ENCODE results near the gene PIGQ. TPM values are rescaled to one million over a fixed set of nuclear protein-coding genes. Genes with fewer than 3 reads are reported as not detected.
"Not testable (repeated sequence)": the region's sequence is repeated elsewhere in the genome, so short reads cannot be mapped to it uniquely, and the experiment has no call there.

The PIGQ gene
- total RNA-seq, 1 experiment from 2014 or later: 16.7 TPM

DNA sequence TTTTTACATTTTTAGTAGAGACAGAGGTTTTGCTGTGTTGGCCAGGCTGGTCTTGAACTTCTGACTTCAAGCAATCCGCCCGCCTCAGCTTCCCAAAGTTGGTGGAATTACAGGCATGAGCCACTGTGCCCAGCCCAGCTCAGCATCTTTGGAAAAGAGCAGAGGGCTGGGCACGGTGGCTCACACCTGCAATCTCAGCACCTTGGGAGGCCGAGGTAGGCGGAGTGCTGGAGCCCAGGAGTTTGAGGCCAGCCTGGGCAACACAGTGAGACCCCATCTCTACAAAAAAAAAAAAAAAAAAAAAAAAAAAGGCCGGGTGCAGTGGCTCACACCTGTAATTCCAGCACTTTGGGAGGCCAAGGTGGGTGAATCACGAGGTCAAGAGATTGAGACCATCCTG lies 27.9 kb downstream of the PIGQ start:
- not testable (repeated sequence) for DNase-seq (ENCODE audit: extremely low read depth, low read depth)

DNA sequence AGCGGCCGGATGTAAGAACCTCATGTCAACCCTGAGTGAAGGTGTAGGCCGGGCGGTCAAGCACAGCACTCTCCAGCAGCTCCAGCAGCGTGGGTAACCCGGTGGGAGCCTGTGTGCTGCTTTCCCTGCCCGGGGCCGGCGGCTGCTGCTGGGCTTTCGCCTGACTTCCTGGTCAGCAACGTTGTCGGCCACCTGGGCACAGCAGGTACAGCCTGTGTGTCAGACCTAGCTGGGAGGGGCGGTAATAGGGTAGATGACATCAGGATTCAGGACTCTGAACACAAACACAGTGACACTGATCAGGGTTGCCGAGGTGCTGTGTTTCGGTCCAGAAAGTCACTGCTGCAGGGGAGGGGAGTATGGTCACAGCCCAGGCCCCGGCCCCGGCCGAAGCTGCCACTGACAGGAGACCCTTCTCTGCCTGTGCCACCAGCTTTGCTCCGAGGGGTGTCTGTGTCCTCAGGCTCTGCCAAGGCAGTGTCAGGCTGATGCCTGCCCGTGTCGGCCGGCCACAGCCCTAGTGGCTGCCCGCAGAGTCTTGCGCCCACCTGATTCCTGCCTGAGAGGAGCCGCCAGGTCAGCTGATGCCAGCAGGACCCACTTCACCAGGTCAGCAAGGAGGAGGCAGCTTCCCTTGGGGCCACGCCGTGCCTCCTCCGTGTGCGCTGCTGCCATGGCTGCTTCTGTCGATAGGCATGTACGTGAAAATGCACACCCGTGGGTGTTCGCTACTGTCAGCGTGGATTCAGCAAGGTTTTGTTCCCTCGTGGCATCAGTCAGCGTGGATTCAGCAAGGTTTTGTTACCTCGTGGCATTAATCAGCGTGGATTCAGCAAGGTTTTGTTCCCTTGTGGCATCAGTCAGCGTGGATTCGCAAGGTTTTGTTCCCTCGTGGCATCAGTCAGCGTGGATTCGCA lies 29.3 kb downstream of the PIGQ start:
- no peak for DNase-seq (ENCODE audit: extremely low read depth, low read depth)

DNA sequence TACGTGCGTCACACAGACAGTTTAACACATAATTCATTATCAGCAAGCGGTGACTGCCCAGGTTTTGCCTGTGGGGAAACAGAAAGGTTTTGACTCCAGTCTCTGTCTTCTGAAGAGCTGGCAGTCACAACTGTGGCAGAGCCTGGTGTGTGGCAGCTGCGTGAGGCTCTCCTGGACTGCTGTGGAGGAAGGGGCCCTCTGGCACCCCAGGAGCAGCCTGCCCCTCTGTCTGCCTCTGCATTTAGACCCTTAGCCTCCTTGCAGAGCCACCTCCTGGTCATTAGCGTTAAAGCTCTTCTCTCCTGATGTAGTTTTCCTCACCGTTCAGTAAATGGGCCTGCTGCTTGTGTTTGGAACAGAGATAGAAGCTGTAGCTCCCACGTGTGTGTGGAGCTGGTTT lies 31.0 kb downstream of the PIGQ start:
- no peak for DNase-seq (ENCODE audit: extremely low read depth, low read depth)

DNA sequence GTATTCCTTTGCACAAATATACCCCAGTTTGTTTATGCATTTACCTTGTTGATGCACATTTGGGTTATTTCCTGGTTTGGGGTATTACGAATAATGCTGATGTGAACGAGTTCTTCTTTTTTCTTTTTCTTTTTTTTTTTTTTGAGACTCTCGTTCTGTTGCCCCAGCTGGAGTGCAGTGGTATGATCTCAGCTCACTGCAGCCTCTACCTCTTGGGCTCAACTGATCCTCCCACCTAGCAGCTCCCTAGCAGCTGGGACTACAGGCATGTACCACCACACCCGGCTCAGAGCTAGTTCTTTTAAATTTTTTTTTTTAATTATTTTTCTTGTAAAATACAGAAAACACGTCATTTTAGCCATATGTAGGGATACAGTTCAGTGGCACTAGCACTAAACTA lies 34.2 kb downstream of the PIGQ start:
- no peak for DNase-seq (ENCODE audit: extremely low read depth, low read depth)

DNA sequence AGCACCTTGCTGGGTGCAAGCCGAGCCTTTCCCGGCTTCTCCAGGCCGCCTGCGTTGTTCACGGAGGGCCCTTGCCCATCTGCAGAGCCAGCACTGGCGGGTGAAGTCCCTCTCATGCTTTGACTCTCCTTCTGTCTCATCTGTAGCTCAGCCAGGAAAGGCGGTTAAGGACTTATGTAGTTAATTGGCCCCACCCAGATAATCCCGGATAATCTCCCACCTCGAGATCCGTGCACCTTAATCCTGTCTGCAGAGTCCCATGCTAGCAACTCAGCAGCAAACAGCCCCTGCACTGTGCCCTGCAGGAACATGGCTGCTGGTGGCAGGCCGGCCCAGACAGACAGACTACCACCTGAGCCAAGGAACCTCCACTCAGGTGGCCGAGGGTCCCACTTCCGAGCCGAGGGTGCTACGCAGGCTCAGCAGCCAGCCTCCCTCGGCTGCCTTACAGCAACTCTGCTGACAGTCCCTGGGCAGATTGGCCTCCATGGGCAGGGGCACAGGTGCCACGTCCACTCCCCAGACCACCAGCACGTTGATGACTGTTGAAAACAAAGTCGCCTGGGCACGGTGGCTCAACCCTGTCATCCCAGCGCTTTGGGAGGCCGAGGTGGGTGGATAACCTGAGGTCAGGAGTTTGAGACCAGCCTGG lies 37.0 kb downstream of the PIGQ start:
- DNase-seq (ENCODE audit: extremely low read depth, low read depth): no peak

DNA sequence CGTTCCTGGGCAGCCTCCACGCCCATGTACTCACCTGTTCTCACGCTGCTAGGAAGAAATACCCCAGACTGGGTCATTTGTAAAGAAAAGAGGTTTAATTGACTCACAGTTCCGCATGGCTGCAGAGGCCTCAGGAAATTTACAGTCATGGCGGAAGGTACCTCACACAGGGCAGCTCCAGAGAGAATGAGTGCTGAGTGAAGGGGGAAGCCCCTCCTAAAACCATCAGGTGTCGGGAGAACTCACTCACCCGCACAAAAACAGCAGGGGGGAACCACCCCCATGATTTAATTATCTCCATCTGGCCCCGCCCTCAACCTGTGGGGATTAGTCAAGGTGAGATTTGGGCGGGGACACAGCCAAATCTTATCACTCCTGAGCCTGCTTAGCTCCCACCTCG lies 38.3 kb downstream of the PIGQ start:
- DNase-seq (ENCODE audit: extremely low read depth, low read depth): no peak

DNA sequence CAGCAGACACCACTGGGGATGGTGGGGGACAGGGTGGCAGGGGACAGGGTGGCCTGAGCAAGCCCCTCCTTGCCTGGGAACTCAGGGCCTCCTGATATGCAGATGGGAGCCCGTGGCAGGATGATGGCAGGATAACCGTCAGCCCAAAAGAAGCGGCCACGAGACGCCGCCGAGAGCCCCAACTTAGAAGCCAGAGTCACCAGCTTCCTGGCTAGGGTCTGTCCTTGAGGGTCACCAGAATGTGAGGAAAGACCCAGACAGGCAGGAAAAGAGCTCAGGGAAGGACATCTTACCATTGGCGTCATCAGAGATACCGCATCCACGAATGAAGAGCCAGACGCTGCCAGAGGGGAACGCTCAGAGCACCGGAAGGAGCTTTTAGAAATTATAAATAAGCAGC lies 39.5 kb downstream of the PIGQ start:
- DNase-seq (ENCODE audit: extremely low read depth, low read depth): no peak

DNA sequence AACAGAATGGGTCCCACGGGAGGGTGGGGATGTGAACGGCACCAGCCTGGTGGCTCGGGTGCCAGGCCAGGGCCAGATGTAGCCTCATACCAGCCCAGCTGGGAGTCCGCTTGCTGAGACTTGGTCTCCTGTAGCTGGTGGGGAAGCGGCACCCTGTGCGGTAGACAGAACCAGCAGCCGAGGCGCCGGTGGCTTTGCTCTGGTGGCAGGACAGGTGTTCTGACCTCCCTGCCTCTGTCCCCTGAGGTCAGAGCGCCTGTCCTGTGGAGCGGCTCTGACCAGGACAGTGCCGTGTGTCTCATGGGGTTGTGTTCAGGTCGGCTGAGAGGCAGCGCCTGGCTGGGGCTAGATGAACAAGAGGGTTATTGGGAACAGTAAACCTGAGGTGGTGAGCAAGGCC lies 40.2 kb downstream of the PIGQ start:
- DNase-seq (ENCODE audit: extremely low read depth, low read depth): no peak

DNA sequence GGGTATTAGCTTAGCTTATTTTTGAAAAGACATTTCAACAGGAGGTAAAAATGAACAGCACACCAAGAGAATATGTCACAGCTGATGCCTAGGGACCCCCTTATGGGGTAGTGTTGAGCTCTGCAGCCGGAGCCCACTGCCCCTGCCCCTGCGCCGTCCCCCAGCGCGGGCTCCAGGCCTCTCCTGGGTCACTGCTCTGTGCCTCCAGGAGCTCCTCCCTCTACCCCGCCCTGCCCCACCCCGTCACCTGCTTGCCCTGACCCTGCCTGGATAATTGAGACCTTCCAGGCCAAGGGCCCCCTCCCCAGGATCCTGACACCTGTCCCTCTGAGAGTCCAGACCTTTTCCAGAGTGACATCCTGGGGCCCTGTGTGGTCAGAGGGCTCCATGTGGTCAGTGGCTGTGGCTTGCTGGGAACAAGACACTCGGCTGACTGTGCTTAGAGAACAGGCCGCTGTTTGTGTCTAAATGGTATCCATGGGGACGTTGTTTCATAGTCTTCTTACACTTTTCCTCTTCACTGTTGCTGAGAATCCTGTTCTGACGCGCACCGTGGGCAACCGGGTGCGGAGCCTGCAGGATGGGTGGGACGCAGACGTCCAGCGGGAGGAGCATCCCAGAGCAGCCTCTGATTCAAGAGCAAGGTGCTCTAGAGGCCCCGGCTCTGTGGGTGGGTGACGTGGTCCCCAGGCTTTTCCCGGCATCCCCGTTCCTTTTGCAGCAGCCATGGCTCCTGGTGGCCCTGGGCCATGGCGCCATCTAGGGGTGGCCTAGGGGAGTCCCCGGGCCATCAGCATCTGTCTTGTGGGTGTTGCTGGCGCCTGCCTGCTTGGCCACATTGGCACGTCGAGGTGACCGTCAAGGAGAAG lies 41.0 kb downstream of the PIGQ start:
- no peak for DNase-seq (ENCODE audit: extremely low read depth, low read depth)

DNA sequence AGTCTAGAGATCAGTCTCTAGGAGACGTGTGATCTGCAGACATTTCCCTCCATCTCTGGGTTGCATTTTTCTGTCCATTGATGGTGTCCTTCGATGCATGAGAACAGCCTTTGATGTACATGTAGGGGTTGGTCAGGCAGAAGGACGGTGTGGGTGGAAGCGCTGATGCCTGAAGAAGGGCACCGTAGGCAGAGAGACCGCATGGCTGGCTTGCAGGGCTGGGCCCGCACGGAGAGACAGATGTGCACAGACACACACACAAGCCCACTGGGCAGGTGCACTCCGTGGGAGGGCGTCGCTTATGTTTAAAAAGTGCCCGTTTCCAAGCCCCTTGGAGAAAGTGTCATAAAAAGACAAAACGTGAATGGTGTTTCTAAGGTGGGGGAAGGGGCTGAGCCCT lies 45.4 kb downstream of the PIGQ start:
- no peak for DNase-seq (ENCODE audit: extremely low read depth, low read depth)

DNA sequence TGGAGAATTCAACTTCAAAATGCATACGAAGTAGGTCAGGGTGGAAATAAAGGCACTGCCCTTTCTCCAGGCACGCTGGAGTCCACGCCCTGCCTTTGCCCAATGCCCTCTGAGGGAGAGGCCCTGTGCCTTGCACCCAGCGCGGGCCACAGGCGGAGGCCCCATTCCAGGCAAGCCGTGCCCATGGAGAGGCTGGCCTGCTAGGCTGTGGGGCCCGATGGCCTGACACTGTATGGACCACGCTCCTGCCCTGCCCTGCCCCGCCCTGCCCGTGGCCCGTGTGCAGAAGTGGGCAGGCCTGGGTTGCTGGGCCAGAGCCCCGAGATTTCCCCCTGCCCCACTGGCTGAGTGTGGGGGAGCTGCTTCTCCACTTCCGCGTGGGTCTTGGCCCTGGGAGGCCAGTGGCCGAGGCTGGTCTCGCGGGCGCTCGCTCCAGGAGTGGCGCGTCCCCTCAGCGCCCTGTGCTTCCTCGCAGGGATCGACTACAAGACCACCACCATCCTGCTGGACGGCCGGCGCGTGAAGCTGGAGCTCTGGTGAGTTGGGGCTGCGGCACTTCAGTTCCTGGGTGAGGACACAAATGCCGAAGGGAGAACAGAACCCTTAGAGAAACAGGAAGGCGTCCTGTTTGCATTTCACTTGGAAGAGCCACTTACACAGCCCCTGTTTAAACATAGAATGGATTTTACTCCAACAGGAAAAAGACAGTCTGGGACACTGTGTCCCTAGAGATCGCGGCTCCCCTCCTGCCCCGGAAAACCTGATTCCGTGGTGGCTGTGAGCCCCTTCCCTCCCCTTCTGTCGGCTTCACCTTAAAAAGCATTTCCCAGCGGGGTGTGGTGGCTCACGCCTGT lies 47.2 kb downstream of the PIGQ start:
- no peak for DNase-seq (ENCODE audit: extremely low read depth, low read depth)

DNA sequence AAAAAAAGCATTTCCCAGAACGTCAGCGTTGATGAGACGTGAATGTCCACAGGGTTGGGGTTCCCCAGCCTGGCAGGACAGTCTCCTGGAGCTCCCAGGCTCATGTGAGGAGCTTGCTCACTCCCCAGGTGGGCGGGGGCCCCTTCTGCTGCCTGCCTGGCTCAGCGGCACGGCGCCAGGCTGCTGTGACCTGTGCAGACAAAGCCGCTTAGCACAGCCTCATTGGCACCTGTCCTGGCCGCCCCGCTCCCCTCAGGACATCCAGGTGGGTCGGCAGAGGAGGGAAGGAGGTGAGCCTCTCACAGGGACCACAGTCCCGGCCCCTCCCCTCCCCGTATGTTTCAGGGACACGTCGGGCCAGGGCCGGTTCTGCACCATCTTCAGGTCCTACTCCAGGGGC lies 48.1 kb downstream of the PIGQ start:
- DNase-seq (ENCODE audit: extremely low read depth, low read depth): no peak

DNA sequence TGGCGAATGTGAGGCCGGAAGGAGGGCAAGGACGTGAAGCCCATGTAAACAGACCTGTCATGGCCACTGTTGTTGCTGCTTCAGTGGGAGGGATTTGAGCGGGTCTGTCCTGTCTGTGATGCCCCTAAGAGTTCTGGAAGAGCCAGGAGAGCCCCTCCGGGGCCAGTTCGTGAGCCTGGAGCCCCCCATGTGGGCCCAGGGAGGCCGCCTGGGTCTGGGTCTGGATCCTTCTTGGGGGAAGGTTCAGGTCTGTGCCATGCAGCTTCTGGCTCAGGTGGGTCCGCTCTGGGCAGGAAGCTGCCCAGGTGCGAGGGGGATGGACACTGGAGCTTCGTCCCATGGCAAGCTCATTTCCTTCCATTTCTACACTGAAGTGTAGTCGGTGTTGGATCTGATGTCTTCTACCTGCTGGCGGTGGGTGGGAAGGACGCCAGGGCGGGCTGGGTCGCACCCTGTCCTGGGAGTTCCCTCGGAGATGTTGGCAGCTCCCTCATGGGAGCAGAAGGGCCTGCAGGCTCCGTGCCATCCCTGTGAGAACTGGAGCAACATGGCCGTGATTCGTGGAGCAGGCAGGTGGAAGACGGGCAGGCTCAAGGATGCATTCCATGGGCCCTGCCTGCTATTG lies 49.8 kb downstream of the PIGQ start:
- no peak for DNase-seq (ENCODE audit: extremely low read depth, low read depth)

DNA sequence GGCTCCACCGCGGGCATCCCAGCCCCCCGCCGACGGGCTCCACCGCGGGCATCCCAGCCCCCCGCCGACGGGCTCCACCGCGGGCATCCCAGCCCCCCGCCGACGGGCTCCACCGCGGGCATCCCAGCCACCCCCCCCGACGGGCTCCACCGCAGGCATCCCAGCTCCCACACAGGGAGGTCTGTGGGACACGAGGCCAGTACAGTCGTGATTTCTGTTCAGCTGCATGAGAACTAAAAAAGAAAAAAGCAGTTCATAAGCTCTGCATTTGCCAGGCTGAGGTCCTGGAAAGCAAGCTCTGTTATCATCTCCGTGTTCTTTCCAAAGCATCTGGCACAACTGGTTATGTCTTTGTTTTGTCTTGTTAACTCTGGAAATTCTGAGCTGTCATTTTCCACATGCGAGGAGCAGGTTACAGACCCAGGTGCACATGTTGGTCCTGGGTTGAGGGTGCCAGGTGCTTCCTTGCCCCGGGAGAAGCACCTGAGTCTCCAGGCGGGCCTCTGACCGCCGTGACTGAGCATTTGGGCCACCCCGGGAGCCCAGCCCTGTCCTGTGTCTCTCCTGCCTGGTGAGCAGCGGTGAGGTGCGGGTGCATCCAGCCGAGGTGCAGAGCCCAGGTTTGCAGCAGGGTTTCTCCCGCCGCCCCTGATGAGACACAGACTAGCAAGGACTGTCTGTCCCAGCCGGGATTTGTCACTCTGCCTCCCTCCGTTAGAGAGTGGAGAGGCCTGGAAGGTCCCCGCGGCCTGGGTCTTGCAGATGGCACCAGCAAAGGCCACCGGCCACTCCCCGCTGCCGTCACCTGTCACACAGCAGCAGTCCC lies 51.1 kb downstream of the PIGQ start:
- DNase-seq (ENCODE audit: extremely low read depth, low read depth): no peak

DNA sequence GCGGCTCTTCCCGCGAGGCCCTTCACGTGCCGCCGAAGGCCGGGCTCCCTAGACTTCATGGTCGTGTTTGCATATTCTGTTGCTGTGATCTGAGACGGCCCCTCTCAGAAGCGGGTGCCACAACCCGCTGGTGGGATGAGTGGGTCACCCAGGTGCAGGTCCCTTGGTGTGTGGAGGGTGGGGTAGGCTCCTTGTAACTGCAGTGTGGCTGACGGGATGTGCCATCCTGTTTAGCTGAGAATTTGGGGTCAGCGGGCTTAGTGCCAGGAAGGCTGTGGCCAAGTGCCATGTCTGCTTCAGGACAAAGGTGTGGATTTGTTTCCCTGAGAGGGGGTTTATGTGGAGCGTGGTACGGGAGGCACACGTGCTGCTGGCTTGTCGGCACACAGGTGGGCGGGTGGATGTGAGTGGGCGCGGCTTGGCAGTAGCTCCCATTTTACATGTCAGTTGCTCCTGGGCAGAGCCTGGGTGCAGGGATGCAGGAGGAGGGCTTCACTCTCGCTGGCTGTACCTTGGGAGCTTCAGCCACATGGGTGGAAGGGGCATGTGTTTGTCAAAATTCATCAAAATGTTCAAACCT lies 51.8 kb downstream of the PIGQ start:
- DNase-seq (ENCODE audit: extremely low read depth, low read depth): no peak

DNA sequence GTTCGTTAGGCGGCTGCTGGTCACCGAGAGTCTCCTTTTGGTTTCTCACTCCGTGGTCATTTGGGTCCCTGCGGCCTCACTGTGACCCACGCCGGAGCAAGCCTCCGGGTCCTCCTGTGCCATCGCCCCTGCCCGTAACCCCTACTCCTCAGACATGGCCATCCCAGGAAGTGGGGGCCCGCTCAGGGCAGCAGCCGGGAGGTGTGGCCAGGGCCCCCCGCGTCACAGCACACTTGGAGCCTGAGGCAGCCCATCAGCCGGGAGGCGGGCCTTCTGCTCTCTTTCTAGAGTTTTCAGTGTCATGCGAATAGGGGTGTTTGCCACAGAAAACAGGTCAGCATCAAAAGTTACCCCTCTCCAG lies 53.1 kb downstream of the PIGQ start:
- DNase-seq (ENCODE audit: extremely low read depth, low read depth): no peak

DNA sequence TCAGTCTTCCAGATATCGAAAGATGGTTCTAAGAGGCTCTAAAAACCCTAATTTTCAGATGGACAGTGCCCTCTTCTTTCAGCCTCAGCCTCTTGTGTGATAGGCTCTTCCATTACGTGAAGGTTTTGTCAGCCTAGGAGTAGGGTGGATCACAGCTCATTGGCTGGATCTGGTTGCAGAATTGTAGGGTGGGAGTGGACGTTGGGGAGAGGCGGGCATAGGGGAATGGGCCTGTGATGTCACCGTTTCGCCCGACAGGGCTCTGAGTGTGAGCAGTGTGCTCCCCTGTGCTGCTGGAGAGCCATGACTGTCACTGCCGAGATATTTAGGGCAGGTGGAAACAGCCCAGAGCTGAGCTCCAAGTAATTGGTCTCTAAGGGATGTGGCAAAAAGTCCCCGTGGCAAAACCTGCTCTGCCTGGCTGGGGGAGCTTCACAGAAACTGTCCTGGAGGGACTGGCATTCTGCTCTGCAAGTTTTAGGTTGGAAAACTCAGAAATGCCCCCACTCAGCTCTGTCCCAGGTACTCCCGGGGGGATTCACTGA lies 54.8 kb downstream of the PIGQ start:
- no peak for DNase-seq (ENCODE audit: extremely low read depth, low read depth)
